ENCODE results near the gene ZFYVE1.
A peak's percentile ranks its signal among the peaks of the same experiment; 100 is the strongest.

The ZFYVE1 gene

DNA sequence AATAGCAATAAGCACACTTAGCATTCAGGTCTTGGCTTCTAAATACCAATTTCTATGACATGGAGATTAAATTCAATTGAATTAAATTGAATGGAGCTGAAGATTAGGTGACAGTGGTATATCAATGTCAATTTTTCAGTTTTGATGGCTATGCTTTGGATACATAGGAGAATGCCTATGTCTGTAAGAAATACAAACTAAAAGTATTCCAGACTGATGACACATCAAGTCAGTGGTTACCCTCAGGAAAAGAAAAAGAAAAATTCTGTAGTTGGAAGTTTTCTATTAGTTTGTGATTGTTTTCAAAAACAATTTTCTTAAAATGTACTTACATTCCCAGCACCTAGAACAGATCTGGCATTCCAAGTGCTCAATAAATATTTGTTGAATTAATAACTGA is 105.5 kb downstream of the ZFYVE1 start:
- H3K27ac ChIP-seq (ENCODE audit: low read length): no peak overlapping the region
- no peak overlapping the region for H3K4me2 ChIP-seq (ENCODE audit: low read length)
- peaks cover 4% of the 10 kb centered on the region; the same call in 1 of the 2 replicates for H3K4me1 ChIP-seq (ENCODE audit: low read length)
- no peaks in the 10 kb centered on the region for H3K9me3 ChIP-seq (ENCODE audit: insufficient read depth, low read length)
- no peak overlapping the region for H3K9ac ChIP-seq (ENCODE audit: low read length)
- TF ChIP-seq EZH2phosphoT487 (IDR thresholded peaks at IDR 0.05; ENCODE audit: low read depth): no peak
- TF ChIP-seq, protein P1, sequence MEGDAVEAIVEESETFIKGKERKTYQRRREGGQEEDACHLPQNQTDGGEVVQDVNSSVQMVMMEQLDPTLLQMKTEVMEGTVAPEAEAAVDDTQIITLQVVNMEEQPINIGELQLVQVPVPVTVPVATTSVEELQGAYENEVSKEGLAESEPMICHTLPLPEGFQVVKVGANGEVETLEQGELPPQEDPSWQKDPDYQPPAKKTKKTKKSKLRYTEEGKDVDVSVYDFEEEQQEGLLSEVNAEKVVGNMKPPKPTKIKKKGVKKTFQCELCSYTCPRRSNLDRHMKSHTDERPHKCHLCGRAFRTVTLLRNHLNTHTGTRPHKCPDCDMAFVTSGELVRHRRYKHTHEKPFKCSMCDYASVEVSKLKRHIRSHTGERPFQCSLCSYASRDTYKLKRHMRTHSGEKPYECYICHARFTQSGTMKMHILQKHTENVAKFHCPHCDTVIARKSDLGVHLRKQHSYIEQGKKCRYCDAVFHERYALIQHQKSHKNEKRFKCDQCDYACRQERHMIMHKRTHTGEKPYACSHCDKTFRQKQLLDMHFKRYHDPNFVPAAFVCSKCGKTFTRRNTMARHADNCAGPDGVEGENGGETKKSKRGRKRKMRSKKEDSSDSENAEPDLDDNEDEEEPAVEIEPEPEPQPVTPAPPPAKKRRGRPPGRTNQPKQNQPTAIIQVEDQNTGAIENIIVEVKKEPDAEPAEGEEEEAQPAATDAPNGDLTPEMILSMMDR (IDR thresholded peaks at IDR 0.05; ENCODE audit: low read depth, low read length): no peak
- H3K27me3 ChIP-seq (ENCODE audit: low read depth, low read length): peaks cover 36% of the 10 kb centered on the region
- no peak overlapping the region for H2AFZ ChIP-seq (ENCODE audit: low read depth, low read length)
- no peaks in the 10 kb centered on the region for H4K20me1 ChIP-seq (ENCODE audit: insufficient read depth, low read length)
- H3K4me3 ChIP-seq (ENCODE audit: low read length): no peak overlapping the region
- H3K36me3 ChIP-seq (replicated peaks; ENCODE audit: low read depth, low read length): no peaks in the 10 kb centered on the region
- no peaks in the 10 kb centered on the region for H3K79me2 ChIP-seq (ENCODE audit: low read length)

DNA sequence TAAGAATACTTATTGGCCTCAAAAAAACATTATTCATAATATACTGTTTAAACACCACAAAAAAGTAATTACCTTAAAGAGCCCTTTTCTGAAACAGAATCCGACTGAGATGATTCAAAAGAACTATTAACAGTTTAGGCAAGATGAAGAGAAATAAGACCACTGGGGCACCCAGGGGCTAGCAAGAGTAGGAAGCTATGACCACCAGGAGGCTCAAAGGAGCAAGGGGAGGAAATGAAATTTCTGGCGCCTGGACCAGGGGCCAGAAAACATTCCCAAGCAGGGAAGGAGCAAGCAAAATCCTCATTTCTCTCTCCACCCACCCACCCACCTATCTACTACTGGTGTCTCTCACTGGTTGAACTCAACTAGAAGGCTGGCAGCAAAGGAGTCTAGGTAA is 106.9 kb downstream of the ZFYVE1 start:
- no peak overlapping the region for H3K27ac ChIP-seq (ENCODE audit: low read length)
- no peaks in the 10 kb centered on the region for H3K36me3 ChIP-seq (replicated peaks; ENCODE audit: low read depth, low read length)
- peaks cover 36% of the 10 kb centered on the region for H3K27me3 ChIP-seq (ENCODE audit: low read depth, low read length)
- no peaks in the 10 kb centered on the region for H4K20me1 ChIP-seq (ENCODE audit: insufficient read depth, low read length)
- no peaks in the 10 kb centered on the region for H3K79me2 ChIP-seq (ENCODE audit: low read length)
- H2AFZ ChIP-seq (ENCODE audit: low read depth, low read length): no peak overlapping the region
- H3K4me1 ChIP-seq (ENCODE audit: low read length): no peaks in the 10 kb centered on the region
- H3K4me3 ChIP-seq (ENCODE audit: low read length): no peak overlapping the region
- H3K4me2 ChIP-seq (ENCODE audit: low read length): no peak overlapping the region
- no peaks in the 10 kb centered on the region for H3K9me3 ChIP-seq (ENCODE audit: insufficient read depth, low read length)
- TF ChIP-seq EZH2phosphoT487 (IDR thresholded peaks at IDR 0.05; ENCODE audit: low read depth): no peak
- TF ChIP-seq, protein P1 (IDR thresholded peaks at IDR 0.05; ENCODE audit: low read depth, low read length): peak; percentile 24
- H3K9ac ChIP-seq (ENCODE audit: low read length): no peak overlapping the region
